Stimulated activated CD4-positive, alpha-beta T cell treated with anti-CD3 and anti-CD28 coated beads, Interleukin-4, amount 100 ng/mL, for 48 hours (primary cell): Measurements from ENCODE around the gene TSEN15.

Experiments
- DNase-seq, 2 donors: peaks; one replicate each; pipeline ENCODE4 v3.0.0-alpha.2; 2020; ENCODE audit warnings: low read depth in 2 of 2

The TSEN15 gene

DNA sequence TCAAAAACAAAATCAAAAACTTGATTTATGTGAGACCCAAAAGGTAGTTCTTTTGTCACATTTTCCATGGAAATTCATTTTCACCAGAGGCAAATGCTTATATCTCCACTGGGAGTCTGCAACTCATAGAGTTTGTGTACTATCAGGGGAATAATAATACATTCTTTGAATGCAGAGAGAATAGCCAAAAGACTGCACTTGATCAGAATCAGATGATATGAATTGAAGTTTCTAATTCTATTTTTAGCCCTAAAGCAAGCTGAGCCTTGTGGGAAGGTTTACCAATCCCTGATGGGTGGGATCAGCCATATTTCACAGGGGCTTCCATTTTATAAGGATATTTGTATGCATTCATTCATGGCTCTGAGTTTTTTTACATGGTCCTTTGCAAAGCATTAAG lies 49.6 kb downstream of the TSEN15 start:
- no peak for DNase-seq

- DNase-seq = no peak
Observed at GRCh38 chr1:184101571-184101970, 50.0 kb downstream of the TSEN15 start.

GRCh38 chr1:184110272-184111204 lies 59.0 kb downstream of the TSEN15 start:
- DNase-seq = no peak

DNA sequence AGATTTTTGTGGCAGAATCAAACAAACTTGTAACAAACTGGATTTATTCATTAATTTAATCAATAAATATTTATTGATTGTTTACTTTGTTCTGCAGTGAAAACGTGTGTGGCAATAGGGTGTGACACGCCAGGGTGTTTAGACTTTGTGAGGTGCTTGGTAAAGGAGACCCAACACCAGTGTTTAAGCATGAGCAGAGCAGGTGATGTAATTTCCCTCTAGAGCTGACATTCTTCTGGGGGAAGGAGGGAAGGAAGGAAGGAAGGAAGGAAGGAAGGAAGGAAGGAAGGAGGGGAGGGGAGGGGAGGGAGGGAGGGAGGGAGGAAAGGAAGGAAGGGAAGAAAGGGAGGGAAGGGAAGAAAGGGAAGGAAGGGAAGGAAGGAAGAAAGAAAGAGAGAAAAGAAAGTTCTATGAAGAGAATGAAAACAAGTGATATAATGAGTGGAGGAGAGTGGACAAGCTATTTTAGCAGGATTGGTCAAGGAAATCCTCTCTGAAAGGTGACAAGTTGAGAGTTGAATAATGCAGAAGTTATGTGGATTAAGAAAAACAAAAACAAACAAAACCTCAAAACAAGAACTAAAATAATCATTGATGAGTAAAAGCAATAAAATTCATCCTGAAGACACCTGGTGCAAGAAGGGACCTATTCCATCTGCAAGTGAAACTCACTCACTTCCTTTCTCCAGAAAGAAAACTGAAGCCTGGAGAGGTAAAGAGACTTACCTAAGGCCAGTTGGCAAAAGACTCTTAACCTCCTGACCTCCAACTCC lies 60.8 kb downstream of the TSEN15 start:
- no peak for DNase-seq

DNA sequence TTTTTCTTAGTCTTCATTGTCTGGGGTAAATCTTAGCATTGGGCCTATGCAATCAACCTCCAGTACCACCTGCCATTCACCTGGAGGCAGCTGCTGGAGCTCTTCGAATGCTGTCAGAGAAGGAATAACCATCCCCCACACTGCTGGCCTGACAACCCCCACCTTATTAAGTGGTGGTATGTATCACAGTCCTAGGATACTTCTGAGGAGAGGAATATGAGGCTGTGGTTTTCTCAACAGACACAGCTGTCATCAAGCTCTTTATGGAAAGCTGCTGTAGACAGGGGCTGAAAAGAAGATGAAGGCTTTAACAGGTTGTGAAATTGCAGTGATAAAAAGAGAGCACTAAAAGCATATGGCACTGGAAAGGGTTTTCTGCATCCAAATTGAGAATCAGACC lies 61.7 kb downstream of the TSEN15 start:
- DNase-seq = no peak

GRCh38 chr1:184114818-184115398 lies 63.4 kb downstream of the TSEN15 start:
- DNase-seq = no peak

GRCh38 chr1:184116287-184116686 lies 64.8 kb downstream of the TSEN15 start:
- DNase-seq = no peak

DNA sequence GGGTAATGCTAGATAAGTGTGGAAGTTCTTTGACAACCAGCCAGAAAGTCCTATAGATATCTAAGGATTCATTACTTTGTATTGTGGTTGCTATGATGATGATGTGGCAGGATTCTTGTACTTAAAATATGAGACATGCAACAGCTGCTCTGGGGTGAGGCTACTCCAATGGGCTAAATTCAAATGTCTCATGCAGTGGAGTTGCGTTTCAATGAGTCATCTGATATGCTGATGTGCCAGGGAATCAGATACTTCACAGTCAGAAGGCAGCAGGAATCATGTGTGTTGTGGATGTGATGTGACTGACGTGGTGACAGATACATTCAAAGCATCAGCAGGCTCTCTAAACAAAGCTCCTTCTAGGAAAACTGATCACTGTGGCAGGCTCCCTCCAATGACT lies 66.5 kb downstream of the TSEN15 start:
- DNase-seq = no peak
